DMS114 treated with DMSO at 0.1 percent for 48 hours (cell line): Measurements from ENCODE around the gene TRMT61A.
"Not testable (repeated sequence)": the region's sequence is repeated elsewhere in the genome, so short reads cannot be mapped to it uniquely, and the experiment has no call there.

Experiments
- DNase-seq: peaks from one replicate; lab custom pipeline; 2025; ENCODE audit not compliant: unreplicated experiment; lab: John Stamatoyannopoulos, UW

The TRMT61A gene

DNA sequence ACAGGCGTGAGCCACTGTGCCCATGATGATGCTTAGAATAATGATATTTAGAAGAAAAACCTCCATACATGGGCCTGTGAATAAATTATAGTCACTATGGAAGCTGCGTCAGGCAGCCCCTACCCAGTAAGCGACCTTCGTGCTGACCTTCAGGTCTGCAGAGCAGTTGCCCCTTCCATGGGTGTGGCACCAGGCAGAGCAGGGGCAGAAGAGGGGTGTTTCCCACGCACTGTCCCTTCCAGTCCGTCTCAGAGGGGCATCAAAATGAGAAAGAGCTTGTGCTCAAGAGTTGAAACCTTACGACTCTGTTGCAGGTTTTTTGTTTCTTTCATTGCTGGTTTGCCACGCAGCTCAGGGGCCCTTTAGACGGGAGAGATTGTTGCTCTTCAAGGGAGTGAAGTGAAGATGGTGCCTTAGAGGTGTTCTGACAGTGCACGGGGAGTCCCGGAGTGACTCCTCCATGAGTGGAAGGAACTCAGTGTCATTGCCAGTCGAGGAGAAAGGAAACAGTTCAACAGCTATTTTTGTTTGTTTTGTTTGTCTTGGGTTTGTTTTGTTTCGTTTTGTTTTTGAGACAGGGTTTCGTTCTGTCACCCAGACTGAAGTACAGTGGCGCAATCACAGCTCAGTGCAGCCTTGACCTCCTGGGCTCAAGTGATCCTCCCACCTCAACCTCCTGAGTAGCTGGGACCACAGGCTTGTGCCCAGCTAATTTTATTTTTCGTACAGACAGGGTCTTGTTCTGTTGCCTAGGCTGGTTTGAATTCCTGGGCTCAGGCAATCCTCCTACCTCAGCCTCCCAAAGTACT, 20.3 kb upstream of the TRMT61A start:
- no peak for DNase-seq

DNA sequence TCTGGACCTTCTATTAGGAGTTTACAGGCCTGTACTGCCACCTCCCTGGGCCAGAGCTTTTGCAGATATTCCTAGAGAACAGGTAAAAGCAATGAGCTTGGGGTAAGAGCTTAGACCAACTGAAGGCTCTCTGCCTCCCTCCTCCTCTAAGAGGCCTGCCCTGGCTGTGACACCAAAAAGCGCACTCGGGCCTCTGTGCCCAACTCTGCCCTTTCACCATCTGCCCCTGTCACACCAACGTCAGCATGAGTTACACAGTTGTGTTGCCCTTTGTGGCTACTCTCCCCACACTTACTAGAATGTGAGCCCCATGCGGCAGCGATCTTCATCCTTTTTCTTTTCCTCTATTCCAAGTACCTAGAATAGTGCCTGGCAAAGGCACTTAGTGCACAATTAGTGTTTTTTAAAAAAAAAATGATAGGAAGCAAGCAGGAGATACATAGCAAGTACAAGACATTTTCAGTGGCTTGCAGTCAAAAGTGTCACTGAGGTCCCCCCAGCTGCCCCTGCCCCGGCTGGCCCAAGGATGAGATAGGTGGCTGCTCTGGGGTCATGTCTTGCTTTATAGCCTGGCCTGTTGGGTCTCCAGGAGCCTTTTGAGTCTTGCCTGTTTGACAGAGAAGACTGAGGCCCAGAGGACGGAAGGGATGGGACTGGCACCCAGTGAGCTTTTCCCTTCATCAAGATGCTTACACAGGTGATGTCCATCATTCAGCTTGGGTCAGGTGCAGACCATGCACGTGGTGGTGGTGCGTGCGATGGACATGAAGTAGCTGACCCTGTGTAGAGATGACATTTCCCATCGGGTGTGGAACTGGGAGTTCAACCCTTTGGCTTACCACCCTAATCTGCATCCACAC, 18.9 kb upstream of the TRMT61A start:
- no peak for DNase-seq

DNA sequence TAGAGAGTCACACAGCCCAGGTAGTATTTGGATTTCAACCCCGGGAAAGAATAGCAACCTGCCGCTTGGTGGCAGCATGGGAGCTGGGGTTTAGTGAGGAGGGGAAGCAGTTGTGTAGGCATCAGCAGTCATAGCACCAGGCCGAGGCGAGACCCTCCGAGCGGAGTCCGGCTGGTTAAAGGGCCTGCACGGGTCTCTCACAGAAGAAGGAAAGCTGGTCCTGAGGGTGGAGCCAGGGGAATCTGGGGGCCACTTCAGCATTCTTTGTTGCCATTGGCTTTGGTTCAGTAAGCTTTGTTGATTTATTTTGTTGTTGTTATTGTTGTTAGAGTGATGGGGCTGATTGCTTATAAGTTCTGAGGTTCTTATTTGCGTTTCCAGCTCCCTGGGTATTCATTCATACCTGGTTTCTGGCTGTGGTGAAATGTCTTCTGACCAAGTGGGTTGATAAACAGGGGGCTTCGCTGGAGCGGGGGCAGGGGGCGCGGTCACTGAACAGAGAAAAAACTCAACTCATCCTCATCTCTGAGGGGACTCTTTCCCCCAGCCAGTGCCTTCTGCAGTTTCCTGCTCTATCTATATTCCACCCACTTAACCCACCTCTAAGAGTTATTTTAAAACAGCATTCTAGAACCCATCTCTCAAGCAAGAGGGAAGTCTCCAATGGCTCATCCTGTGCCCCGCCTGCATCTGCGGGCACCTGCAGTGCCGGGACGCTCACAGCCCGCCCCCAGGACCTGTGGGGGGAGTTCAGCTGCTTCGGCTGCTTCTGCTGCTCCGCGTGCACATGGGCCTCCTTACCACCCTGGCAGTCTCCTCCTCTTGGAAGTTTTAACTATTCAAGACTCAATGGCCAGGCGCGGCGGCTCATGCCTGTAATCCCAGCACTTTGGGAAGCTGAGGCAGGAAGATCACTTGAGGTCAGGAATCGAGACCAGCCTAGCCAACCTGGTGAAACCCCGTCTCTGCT, 18.0 kb upstream of the TRMT61A start:
- DNase-seq: no peak

DNA sequence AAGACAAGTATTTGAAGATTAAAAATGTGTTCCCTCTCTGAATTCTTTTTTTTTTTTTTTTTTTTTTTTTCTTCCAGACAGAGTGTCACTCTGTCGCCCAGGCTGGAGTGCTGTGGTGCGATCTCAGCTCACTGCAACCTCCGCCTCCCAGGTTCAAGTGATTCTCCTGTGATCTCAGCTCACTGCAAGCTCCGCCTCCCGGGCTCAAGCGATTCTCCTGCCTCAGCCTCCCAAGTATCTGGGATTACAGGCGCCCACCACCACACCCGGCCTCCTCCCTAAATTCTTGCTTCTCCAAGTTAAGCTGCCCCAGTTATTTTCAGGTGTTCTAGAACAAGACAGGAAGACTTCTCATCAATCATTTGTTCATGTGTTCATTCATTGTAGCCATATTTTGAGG, 16.8 kb upstream of the TRMT61A start:
- not testable (repeated sequence) for DNase-seq

DNA sequence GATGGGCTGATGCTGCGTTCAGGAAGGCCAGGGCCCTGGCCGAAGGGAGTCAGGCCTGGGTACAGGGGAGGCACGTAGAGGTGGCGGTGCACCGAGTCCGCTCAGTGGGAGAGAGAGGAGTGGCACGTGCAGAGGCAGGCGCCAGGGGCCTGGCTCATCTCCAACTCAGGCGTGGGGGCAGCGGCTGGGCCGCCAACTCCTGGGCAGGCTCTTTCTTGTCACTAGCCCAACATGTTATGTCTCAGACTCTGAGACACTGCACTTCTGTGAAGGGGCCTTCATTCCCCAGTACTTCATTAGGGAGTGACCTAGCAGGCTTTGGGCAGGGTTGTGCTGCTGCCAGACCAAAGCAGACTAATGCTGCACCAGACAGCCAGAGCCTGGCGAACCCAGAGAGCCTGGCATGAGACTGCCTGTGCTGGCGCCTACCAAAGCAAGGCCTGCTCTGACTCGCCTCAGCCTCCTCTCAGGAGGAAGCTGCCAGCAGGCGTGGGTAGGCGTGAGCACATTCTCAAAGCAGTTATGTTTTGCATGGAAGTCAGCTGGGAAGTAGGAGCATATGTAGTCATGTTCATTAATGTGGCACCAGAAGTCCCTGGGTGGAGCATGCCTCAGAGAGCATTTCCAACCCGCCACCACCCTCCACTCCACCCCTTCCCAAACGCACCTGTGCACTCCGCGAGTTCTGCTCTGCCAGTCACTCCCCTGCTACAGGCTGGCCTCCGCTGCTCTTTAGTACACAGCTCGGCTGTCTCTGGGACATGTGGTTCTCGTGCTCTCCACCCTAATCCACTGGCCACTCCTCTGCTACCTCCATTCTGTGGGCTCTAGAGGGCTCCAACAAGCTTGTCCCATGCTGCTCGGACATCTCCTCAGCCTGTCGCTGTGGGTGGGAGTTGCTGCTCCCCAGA, 16.0 kb upstream of the TRMT61A start:
- peak; percentile 13 for DNase-seq

DNA sequence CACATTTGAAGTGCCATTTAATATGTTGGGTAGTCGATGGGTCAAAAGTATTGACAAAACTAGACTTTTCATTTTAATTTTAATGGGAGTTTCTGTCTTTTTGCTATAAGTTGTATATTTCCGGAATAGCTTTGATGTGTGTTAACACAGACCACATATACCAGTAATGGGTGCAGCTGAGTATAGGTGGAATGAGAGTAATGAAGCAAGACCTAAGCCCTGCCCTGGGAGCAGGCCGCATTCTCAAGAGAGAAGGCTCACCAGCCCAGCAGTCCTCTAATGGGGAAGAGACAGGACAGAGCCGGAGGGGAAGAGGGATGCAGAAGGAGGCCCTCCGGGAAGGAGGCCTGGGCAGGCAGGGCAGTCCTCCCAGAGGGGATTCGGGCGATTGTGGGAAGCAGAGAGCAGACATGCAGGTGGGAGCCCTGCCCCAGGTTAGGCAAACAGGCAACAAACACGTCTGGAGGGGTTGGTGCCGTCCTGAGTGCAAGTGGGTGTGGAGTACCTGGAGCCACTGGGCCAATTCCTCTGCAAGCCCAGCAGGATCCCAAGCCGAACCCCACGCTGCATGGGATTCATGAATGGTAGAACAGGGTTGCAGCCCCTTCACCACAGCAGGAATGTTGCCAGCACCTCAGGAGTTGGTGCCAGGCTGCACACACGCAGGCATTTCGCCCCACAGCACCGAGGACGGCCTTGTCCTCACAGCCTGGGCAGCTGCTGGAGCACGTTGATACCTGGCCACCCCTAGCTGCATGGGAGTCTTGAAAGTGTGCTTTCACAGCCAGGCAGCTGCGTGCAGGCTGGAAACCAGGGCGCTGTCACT, 14.2 kb upstream of the TRMT61A start:
- DNase-seq: no peak

DNA sequence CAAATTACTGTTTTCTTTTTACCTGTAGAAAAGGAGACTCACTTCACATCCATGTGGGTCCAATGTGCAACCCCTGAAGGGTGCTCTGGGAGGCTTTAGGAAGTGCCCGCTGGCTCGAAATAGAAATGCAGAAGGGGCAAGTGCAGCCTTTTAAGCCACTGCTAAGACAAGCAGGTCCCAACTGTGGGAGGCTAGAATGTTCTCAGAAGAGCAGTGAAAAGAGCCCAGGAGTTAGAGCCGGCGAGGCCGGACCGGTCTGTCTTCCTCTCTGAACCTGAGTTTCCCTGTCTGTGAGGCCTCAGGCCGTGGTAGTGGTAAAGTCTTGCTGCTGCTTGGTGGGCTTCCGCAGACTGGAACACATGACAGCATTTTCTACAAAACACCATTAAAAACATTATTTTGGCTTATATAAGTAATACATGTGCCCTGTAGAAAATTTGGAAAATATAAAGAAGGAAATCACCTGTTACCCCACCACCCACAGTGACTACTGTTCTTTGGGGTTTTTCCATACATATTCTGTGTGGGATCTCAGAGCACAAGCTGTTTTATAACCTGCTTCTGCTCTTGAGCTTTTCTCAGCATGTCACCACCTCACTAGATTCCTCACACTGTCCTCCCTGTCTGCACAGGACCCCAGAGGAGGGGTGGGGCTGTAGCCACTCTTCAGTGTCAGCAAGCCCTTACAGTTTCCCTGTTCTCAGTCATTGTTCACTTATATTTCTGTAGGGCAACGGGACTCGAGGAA, 12.4 kb upstream of the TRMT61A start:
- no peak for DNase-seq

DNA sequence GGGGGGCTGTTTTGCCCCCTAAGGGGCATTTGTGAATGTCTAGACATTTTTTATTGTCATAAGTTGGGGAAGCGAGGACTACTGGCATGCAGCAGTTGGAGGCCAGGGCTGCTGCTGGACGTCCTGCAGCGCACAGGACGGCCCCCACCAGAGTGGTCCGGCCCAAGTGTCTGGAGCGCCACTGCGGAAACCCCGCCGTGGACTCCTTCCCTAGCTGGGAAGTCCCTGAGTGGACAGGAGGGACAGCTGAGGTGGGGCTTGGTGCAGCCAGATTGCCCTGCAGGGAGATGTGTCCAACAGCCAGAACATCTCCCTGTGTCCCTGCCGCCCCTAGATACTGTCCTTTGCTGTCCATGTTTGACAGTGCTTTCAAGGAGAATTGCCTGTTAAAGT, 11.8 kb upstream of the TRMT61A start:
- no peak for DNase-seq

DNA sequence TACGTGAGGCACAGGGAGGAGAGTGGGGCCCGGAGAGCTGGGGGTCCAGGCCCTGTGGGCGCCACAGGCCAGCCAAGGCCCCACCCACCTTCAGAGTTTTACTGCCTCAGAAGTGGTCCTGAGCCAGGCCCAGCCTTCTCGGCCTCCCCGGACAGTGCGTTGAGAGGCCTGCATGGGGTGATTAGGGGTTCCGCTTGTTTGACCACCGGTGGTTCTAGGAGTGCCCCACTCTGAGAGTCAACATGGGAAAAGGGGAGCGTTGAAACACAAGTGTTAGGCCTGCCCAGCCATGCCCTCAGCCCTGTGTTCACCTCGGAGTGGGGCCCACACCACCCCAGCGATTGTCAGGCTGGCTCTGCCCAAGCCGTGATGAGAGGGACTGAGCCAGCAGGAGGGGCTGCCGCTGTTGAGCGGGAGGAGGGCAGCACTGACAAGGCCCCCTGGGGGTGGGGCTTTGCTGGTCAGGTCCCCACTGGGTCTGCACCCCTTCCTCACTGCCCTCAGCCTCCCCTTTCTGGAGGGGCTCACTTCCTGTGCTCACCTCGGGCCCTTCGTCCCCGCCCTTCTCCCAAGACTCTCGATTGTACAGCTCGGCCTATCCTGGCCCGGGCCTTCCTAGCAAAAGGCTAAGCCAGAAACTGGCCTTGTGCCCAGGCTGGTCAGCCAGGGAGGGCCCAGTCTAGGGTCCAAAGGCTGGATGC, 11.1 kb upstream of the TRMT61A start:
- no peak for DNase-seq

DNA sequence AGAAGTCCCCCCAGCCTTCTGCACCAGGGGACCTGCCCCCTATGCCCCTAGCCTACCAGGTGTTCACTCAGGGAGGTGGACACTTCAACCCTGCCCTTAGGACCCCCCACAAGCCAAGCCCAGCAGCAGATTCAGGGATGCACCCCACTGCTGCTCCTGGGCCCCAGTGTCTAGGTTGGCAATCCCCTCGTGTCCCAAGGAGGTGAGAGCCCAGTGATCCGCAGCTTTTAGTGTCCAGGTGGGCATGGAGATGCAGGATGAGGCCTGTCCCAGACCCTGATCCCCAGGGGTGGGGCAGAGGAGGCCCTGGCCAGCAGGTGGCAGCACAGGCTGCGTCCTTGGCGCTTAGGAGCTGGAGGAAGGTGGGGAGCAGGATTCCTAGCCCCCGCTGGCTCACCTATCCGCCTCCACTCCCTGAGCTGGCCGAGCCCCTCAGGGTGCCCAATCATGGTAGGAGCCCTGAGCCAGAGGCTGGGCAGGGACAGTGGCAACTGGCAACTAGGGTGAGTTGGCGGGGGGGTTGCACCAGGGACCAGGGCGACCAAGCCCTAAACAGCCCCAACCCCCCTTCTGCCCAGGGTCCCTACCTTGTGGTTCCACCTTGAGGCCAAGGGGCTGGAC, 10.5 kb upstream of the TRMT61A start:
- no peak for DNase-seq

DNA sequence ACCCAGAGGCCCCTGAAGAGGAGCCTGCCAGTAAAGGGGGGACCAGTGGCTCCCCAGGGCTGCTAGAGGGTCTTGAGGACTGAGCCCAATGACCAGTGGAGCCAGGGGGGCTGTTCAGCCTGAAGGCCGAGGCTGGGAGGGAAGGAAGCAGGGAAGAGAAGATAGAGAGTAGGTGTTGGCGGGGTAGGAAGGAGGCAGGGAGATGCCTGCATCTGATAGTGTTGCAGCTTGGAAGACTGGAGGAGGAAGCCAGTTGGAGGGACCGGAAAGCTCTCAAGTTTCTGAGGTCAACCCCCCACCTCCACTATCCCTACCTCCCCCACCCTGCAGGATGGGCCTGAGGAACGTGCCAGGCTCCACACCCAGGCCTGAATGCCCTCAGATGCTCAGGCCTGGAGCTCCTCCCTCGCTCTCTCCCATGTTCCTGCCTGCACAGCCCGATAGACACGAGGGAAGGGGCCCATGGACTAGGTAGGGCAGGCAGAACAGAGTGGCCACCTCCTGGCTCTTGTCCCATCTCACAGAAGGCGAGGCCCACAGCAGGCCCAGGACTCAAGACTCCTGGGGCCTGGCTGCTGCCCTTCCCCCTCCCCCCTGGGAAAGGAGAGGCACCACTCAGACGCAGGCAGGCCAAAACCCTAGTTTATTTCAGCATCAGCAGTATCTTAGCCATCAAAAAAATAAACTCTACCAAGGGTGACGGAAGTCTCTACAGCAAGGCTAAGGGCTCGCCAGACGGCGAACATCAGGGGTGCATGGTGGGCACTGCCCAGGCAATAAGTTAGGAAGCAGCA, 9.8 kb upstream of the TRMT61A start:
- DNase-seq: no peak

DNA sequence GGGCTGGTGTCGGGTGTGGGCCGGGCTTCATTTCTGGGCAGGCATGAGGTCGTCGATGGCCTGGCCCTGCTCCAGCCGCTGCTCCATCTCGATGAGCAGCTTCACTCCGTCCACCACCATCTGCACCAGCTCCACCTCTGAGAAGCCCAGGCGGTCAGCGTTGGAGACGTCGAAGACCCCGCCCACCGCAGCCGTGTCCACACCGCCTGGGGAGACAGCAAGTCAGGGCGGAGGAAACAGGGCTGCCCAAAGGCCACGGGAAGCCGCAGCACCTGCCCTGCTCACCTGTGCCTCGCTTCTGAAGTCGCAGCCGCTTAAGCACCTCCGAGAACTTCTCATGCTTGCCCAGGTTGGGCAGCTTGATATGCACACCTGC, 9.2 kb upstream of the TRMT61A start:
- DNase-seq: peak; percentile 24

DNA sequence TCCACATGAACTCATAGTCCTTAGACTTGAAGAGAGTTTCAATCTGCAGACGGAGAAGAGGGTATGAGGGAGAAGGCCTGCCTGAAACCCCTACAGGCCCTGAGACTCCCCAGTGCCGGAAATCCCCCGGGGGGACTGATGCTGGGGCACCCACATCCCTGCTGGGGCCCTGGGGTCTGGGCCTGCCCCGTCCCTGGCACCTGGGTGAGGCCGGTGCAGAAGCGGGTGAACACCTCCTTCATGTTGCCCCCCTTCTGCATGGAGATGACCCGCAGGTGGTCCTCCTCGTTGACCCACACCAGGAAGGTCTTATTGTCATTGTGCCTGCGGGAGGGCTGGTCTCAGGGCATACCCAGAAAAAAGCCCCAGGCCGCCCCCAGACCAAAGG, 8.7 kb upstream of the TRMT61A start:
- DNase-seq: no peak

DNA sequence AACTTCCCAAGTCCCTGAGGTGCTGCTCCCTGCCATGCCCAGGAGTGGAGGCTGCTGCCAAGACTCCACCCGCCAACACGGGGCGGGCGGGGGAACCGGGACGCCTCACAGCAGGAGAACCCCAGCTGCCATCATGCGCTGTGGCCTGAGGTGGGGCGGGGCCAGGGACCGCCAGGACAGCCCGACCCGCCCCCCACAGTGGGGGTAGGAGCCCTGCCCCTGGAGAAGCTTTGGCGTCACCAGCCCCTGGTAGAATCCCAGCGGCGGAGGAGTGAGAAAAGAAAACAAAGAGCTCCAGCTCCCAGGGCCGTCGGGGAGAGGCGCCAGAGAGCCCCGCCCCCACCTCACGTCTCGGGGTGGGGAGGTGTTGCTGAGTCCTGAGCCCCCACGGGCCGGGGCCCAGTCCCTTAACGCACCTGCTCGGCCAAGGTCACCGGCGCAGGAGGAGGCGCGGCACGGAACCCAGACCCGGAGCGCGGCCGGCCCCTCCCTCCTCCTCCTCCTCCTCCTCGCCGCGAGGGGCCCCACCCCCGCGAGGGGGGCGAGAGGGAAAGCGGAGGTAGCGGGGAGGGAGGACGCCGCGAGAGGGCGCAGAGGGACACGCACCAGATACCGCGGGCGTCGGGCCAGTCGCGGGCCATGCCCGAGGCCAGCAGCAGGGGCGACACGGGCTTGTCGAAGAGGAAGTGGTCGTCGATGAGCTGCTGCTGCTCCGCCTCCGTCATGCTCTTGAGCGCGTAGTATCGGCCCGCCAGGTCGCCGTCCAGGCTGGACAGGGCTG, 8.1 kb upstream of the TRMT61A start:
- DNase-seq: peak; percentile 20

DNA sequence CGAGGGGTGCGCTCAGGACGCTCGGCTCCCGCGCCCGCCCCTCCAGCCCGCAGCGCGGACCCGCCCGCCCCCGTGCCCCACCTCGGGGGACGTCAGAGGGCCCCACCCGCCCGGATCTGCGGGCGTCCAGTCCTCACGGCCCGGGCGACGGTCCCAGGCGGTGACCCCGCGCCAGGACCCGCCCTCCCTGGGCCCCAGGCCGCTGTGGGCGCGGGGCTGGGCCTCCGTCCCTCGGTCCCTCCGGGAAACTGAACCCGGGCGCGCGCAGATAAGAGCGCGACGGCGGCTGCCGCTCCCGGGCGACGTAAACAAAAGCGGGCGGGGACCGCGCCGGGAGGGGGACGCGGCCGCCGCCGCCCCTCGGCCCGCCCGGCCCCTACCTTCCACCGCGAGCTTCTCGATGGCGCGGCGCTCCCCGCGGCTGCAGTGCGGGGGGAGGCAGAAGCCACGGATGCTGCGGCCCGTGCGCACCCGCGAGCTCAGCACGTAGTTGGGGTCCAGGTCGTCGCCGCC, 7.5 kb upstream of the TRMT61A start:
- DNase-seq: no peak
